SK-N-MC (cell line): Measurements from ENCODE around the gene GALNT15.

Experiments
- EZH2 ChIP-seq: fragments of 200-600 bp; sonication (generic); IDR thresholded peaks from one replicate; pipeline ENCODE4 v1.6.1; 2017; ENCODE audit warnings: antibody characterized with exemption
- POLR2AphosphoS5 ChIP-seq: IDR thresholded peaks from 2 replicates; pipeline ENCODE4 v1.6.1; 2012; ENCODE audit warnings: mild to moderate bottlenecking, low read depth, low read length, borderline replicate concordance

DNA sequence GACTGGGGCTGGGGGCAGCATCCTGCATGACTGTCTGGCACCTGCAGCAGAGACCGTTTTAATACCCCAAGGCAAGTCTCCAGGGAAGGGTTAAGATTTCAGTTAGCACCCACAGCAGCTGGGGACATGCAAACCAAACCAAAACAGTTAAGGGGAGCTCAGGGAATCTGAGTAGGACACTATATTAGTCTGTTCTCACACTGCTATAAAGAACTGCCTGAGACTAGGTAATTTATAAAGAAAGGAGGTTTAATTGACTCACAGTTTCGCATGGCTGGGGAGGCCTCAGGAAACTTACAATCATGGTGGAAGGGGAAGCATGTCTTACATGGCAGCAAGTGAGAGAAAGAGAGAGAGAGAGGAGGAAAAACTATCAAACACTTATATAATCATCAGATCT is 25.3 kb downstream of the GALNT15 start:
- TF ChIP-seq EZH2: no peak
- TF ChIP-seq POLR2AphosphoS5: no peak
